RCC 7860 (cell line): ENCODE results near the gene MRPS7.

Experiments
- DNase-seq: peaks from one replicate; pipeline ENCODE4 v3.0.0-alpha.2; 2015; ENCODE audit warnings: low spot score
- FAIRE-seq: peaks from 2 replicates; lab custom pipeline; 2012; peaks lifted over from hg19 to GRCh38; lab: Jason Lieb, UNC

Gene MRPS7

GRCh38 chr17:75261336-75262111, at the start of gene MRPS7, which contains the start of gene GGA3:
Gene MRPS7 (plus strand): TSS chr17:75261879. CDS start chr17:75261901, 22 bp downstream.
Gene GGA3 (minus strand): TSS chr17:75261606. CDS start chr17:75261587, 19 bp downstream.
- FAIRE-seq: peak; percentile 36
- peak; percentile 78 for DNase-seq

GRCh38 chr17:75218131-75218530, 43.5 kb upstream of the MRPS7 start:
- DNase-seq (no peak), FAIRE-seq (no peak)

- FAIRE-seq (no peak), DNase-seq (no peak)
These were observed 41.9 kb upstream of the MRPS7 start for GRCh38 chr17:75219815-75220214.

GRCh38 chr17:75225016-75225415, 36.7 kb upstream of the MRPS7 start:
- DNase-seq: no peak
- FAIRE-seq: no peak

GRCh38 chr17:75227729-75228128, 34.0 kb upstream of the MRPS7 start:
- FAIRE-seq: no peak

GRCh38 chr17:75228305-75228704, 33.4 kb upstream of the MRPS7 start:
- FAIRE-seq (no peak), DNase-seq (no peak)

More at GRCh38 chr17:75227729-75228128, 34.0 kb upstream of the MRPS7 start:
- DNase-seq: no peak

GRCh38 chr17:75228847-75229246, 32.8 kb upstream of the MRPS7 start:
- DNase-seq (no peak), FAIRE-seq (no peak)

GRCh38 chr17:75231071-75231470, 30.6 kb upstream of the MRPS7 start:
- DNase-seq: no peak
- FAIRE-seq: no peak

GRCh38 chr17:75231741-75232464, 29.8 kb upstream of the MRPS7 start:
- no peak for DNase-seq
- no peak for FAIRE-seq

GRCh38 chr17:75232786-75233185, 28.9 kb upstream of the MRPS7 start:
- DNase-seq: no peak
- FAIRE-seq: no peak

GRCh38 chr17:75237100-75238014, 24.3 kb upstream of the MRPS7 start:
- DNase-seq (no peak), FAIRE-seq (no peak)

- FAIRE-seq: no peak
These were observed 23.6 kb upstream of the MRPS7 start for GRCh38 chr17:75238020-75238580.

GRCh38 chr17:75238684-75239191, 22.9 kb upstream of the MRPS7 start:
- DNase-seq: peak; percentile 65
- no peak for FAIRE-seq

More at GRCh38 chr17:75238020-75238580, 23.6 kb upstream of the MRPS7 start:
- DNase-seq: no peak

GRCh38 chr17:75239214-75239613, 22.5 kb upstream of the MRPS7 start:
- DNase-seq (no peak), FAIRE-seq (no peak)

GRCh38 chr17:75239778-75240393, 21.8 kb upstream of the MRPS7 start:
- FAIRE-seq: no peak
- DNase-seq: no peak

GRCh38 chr17:75240394-75241142, 21.1 kb upstream of the MRPS7 start:
- no peak for DNase-seq
- no peak for FAIRE-seq

GRCh38 chr17:75241143-75241430, 20.6 kb upstream of the MRPS7 start:
- DNase-seq (no peak), FAIRE-seq (no peak)

GRCh38 chr17:75241502-75241901, 20.2 kb upstream of the MRPS7 start:
- DNase-seq (no peak), FAIRE-seq (no peak)

GRCh38 chr17:75241996-75242460, 19.7 kb upstream of the MRPS7 start:
- DNase-seq (no peak), FAIRE-seq (no peak)
